ENCODE results near the gene FAM199X.

Gene FAM199X

GRCh38 chrX:104135677-104136076, 30.6 kb upstream of the FAM199X start:
- no peak for TF ChIP-seq CTCF (IDR thresholded peaks at IDR 0.05)

GRCh38 chrX:104136241-104137019, 29.8 kb upstream of the FAM199X start:
- TF ChIP-seq CTCF (IDR thresholded peaks at IDR 0.05) = peak; percentile 58

GRCh38 chrX:104137496-104137895, 28.8 kb upstream of the FAM199X start:
- TF ChIP-seq CTCF (IDR thresholded peaks at IDR 0.05) = no peak

GRCh38 chrX:104141087-104141760, 25.0 kb upstream of the FAM199X start:
- no peak for TF ChIP-seq CTCF (IDR thresholded peaks at IDR 0.05)

GRCh38 chrX:104151037-104151436, 15.2 kb upstream of the FAM199X start:
- TF ChIP-seq CTCF (IDR thresholded peaks at IDR 0.05) = no peak

GRCh38 chrX:104156630-104157529, 9.4 kb upstream of the FAM199X start, which contains the start of gene SLC25A53:
SLC25A53 (minus strand) TSS chrX:104157009; CDS start chrX:104105257, 51,752 bp downstream.
- no peak for TF ChIP-seq CTCF (IDR thresholded peaks at IDR 0.05)

GRCh38 chrX:104166735-104167436, 633 bp downstream of the FAM199X start:
- no peak for TF ChIP-seq CTCF (IDR thresholded peaks at IDR 0.05)
